ENCODE measurements around the gene TBC1D8. TPM values are rescaled to one million over a fixed set of nuclear protein-coding genes. Genes with fewer than 3 reads are reported as not detected.

The TBC1D8 gene
- total RNA-seq, 1 experiment from 2014 or later: 139 TPM

GRCh38 chr2:101063352-101064124, 87.6 kb downstream of the TBC1D8 start:
- BruUV-seq (replicated peaks): no TSS peak
- ChIA-PET CTCF (no interaction called here), POLR2A (interaction anchor here (0.5 to 0.6 kb wide), 2 partner anchors 20 to 141 kb away, joined by 3 to 9 read pairs; no protein-coding TSS in a partner anchor)
- Histone ChIP-seq H3K4me1 (ENCODE audit: control insufficient read depth, insufficient read depth, low read length) (peaks cover 82% of the 10 kb centered on the region), H3K4me3 (ENCODE audit: low read depth in 2 of 2, low read length in 2 of 2) (peak overlapping the region in 1 of 2 experiments; percentile 1; a peak in 2 of 4 replicates), H3K9me3 (ENCODE audit: control insufficient read depth, insufficient read depth, low read depth, low read length) (no peaks in the 10 kb centered on the region), H3K27me3 (ENCODE audit: control insufficient read depth, insufficient read depth, low read length) (no peaks in the 10 kb centered on the region), H3K36me3 (ENCODE audit: control insufficient read depth, insufficient read depth, low read length) (peaks cover 7% of the 10 kb centered on the region), H3K27ac (ENCODE audit: low read length) (peak overlapping the region; percentile 97)
- DNase-seq (ENCODE audit: low read depth, low spot score): no peak
- ATAC-seq: no peak
- TF ChIP-seq CTCF (IDR thresholded peaks at IDR 0.05) (no peak), POLR2AphosphoS5 (IDR thresholded peaks at IDR 0.05; ENCODE audit: low read depth, low read length) (0 out of 2 replicates have a peak, but pooled peaks have one; percentile 49), SIN3A (IDR thresholded peaks at IDR 0.05; ENCODE audit: borderline replicate concordance, insufficient read depth, low read depth, low read length) (no peak), REST (IDR thresholded peaks at IDR 0.05; ENCODE audit: insufficient read depth in 1 of 2, low read depth in 2 of 2, low read length in 1 of 2) (no peak), TCF7L2 (IDR thresholded peaks at IDR 0.05; ENCODE audit: low read depth, low read length) (no peak)
- intact Hi-C loops (cut with micrococcal nuclease; ENCODE audit: unreplicated experiment) (no loop called here), in situ Hi-C loops (cut with HindIII; ENCODE audit: low pct_unique_long_range_greater_than_20kb, low sequenced_read_pairs) (no loop called here)

GRCh38 chr2:101058386-101058785, 92.8 kb downstream of the TBC1D8 start:
- peak overlapping the region; percentile 60 for H3K27ac ChIP-seq (ENCODE audit: low read length)
- no TSS peak for BruUV-seq (replicated peaks)
- POLR2A ChIA-PET: interaction anchor here (0.7 kb wide), 1 partner anchor 37 kb away, joined by 9 read pairs; no protein-coding TSS in a partner anchor

More at GRCh38 chr2:101058386-101058785, 92.8 kb downstream of the TBC1D8 start:
- ATAC-seq: no peak
- Histone ChIP-seq H3K4me1 (ENCODE audit: control insufficient read depth, insufficient read depth, low read length) (peaks cover 40% of the 10 kb centered on the region), H3K36me3 (ENCODE audit: control insufficient read depth, insufficient read depth, low read length) (peaks cover 12% of the 10 kb centered on the region), H3K27me3 (ENCODE audit: control insufficient read depth, insufficient read depth, low read length) (no peaks in the 10 kb centered on the region), H3K9me3 (ENCODE audit: control insufficient read depth, insufficient read depth, low read depth, low read length) (no peaks in the 10 kb centered on the region), H3K4me3 (ENCODE audit: low read depth in 2 of 2, low read length in 2 of 2) (no peak overlapping the region)
- TF ChIP-seq TCF7L2 (IDR thresholded peaks at IDR 0.05; ENCODE audit: low read depth, low read length) (no peak), CTCF (IDR thresholded peaks at IDR 0.05) (no peak), REST (IDR thresholded peaks at IDR 0.05; ENCODE audit: insufficient read depth in 1 of 2, low read depth in 2 of 2, low read length in 1 of 2) (no peak), SIN3A (IDR thresholded peaks at IDR 0.05; ENCODE audit: borderline replicate concordance, insufficient read depth, low read depth, low read length) (no peak), POLR2AphosphoS5 (IDR thresholded peaks at IDR 0.05; ENCODE audit: low read depth, low read length) (no peak)
- no peak for DNase-seq (ENCODE audit: low read depth, low spot score)
- in situ Hi-C loops (cut with HindIII; ENCODE audit: low pct_unique_long_range_greater_than_20kb, low sequenced_read_pairs): no loop called here
- intact Hi-C loops (cut with micrococcal nuclease; ENCODE audit: unreplicated experiment): no loop called here
- CTCF ChIA-PET: no interaction called here

Data from Panc1 (cell line).